ENCODE results near the gene GRIK4.

GRIK4 gene

GRCh38 chr11:120746836-120747609 is 235.5 kb downstream of the GRIK4 start:
- TF ChIP-seq POLR2AphosphoS5 (IDR thresholded peaks at IDR 0.05; ENCODE audit: low read depth) = no peak
- TF ChIP-seq SPI1 (IDR thresholded peaks at IDR 0.05; ENCODE audit: borderline replicate concordance, low read depth) = no peak
- Histone ChIP-seq H3K27ac (replicated peaks) (no peak overlapping the region), H3K27me3 (ENCODE audit: insufficient read depth, poor library complexity, severe bottlenecking) (no peaks in the 10 kb centered on the region), H3K4me3 (replicated peaks; ENCODE audit: insufficient read depth, low read length) (no peak overlapping the region)
- DNase-seq (ENCODE audit: low read depth in 1 of 2, low spot score in 1 of 2) = no peak

- no peak for DNase-seq (ENCODE audit: low read depth in 1 of 2, low spot score in 1 of 2)
- H3K27me3 ChIP-seq (ENCODE audit: insufficient read depth, poor library complexity, severe bottlenecking) = no peaks in the 10 kb centered on the region
- no peak for TF ChIP-seq REST (IDR thresholded peaks at IDR 0.05; ENCODE audit: insufficient replicate concordance, low read depth)
- no peak for TF ChIP-seq SPI1 (IDR thresholded peaks at IDR 0.05; ENCODE audit: borderline replicate concordance, low read depth)
- TF ChIP-seq CTCF (IDR thresholded peaks at IDR 0.05; ENCODE audit: insufficient read depth, low read length) = no peak
- TF ChIP-seq POLR2AphosphoS5 (IDR thresholded peaks at IDR 0.05; ENCODE audit: low read depth) = no peak
- no peak for TF ChIP-seq GABPA (IDR thresholded peaks at IDR 0.05; ENCODE audit: low read depth)
- no peak overlapping the region for H3K27ac ChIP-seq (replicated peaks)
- H3K4me3 ChIP-seq (replicated peaks; ENCODE audit: insufficient read depth, low read length) = no peak overlapping the region
Measured at GRCh38 chr11:120747850-120748814, 236.6 kb downstream of the GRIK4 start.

- Histone ChIP-seq H3K27ac (replicated peaks) (no peak overlapping the region), H3K4me3 (replicated peaks; ENCODE audit: insufficient read depth, low read length) (no peak overlapping the region), H3K27me3 (ENCODE audit: insufficient read depth, poor library complexity, severe bottlenecking) (no peaks in the 10 kb centered on the region)
- DNase-seq (ENCODE audit: low read depth in 1 of 2, low spot score in 1 of 2) = no peak
- no peak for TF ChIP-seq POLR2AphosphoS5 (IDR thresholded peaks at IDR 0.05; ENCODE audit: low read depth)
- no peak for TF ChIP-seq GABPA (IDR thresholded peaks at IDR 0.05; ENCODE audit: low read depth)
- no peak for TF ChIP-seq REST (IDR thresholded peaks at IDR 0.05; ENCODE audit: insufficient replicate concordance, low read depth)
- no peak for TF ChIP-seq SPI1 (IDR thresholded peaks at IDR 0.05; ENCODE audit: borderline replicate concordance, low read depth)
- TF ChIP-seq CTCF (IDR thresholded peaks at IDR 0.05; ENCODE audit: insufficient read depth, low read length) = no peak
Measured at GRCh38 chr11:120749395-120749794, 237.8 kb downstream of the GRIK4 start.
